Measurements from ENCODE around the gene CCHCR1.
"Not testable (repeated sequence)": the region's sequence is repeated elsewhere in the genome, so short reads cannot be mapped to it uniquely, and the experiment has no call there.

Gene CCHCR1

GRCh38 chr6:31183859-31184258 is 26.3 kb upstream of the CCHCR1 start:
- DNase-seq (ENCODE audit: low read depth, low spot score): not testable (repeated sequence)

DNA sequence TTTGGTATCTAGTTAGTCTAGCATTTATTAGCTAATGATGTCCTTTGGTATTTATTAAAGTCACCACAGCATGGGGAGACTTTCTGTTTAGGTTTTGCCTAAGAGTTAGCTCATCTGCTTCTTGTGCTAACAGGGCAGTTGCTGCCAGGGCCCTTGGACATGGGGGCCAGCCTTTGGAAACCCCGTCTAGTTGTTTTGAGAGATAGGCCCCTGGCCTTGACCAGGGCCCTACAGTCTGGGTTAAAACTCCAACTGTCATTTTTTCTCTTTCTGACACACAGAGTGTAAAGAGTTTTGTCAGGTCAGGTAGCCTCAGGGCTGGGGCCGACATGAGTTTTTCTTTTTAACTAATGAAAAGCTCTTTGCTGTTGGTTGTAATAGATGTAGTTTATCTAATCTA is 25.7 kb upstream of the CCHCR1 start:
- DNase-seq (ENCODE audit: low read depth, low spot score): not testable (repeated sequence)

DNA sequence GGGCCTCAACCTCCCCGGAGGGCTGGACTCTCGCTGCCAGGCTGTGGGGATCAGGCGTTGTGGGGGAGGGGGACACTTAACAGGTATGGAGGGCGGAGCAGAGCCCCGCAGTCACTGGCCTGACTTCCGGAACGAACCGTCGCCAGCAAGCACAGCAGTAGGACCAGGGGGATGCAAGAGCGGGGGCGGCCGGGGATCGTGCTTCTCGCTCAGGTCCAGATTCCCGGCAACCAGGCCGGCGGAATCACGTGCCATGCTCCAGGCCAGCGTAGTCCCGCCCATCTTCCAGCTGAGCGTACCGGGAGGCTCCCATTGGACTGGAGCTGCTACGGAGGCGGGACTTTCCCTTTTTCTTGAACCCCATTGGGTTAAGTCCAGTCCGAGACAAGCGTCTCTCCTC is 22.9 kb upstream of the CCHCR1 start:
- no peak for DNase-seq (ENCODE audit: low read depth, low spot score)

GRCh38 chr6:31179896-31180295 is 22.3 kb upstream of the CCHCR1 start:
- no peak for DNase-seq (ENCODE audit: low read depth, low spot score)

DNA sequence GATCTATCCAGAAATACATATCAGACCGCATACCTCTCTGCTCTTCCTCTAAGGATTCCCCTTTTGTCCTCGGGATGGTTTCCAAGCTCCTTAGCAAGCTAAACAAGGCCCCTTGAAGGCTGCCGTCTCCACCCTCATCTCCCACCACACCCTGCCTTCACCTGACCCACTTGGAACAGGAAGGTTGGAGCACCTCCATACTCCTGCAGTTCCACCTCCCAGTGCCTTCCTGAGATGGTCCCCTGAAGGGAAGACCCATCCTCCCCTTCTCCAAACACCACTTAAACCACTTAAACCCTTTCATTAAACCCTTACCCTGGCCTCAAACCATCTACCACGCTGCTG is 21.4 kb upstream of the CCHCR1 start:
- no peak for DNase-seq (ENCODE audit: low read depth, low spot score)

DNA sequence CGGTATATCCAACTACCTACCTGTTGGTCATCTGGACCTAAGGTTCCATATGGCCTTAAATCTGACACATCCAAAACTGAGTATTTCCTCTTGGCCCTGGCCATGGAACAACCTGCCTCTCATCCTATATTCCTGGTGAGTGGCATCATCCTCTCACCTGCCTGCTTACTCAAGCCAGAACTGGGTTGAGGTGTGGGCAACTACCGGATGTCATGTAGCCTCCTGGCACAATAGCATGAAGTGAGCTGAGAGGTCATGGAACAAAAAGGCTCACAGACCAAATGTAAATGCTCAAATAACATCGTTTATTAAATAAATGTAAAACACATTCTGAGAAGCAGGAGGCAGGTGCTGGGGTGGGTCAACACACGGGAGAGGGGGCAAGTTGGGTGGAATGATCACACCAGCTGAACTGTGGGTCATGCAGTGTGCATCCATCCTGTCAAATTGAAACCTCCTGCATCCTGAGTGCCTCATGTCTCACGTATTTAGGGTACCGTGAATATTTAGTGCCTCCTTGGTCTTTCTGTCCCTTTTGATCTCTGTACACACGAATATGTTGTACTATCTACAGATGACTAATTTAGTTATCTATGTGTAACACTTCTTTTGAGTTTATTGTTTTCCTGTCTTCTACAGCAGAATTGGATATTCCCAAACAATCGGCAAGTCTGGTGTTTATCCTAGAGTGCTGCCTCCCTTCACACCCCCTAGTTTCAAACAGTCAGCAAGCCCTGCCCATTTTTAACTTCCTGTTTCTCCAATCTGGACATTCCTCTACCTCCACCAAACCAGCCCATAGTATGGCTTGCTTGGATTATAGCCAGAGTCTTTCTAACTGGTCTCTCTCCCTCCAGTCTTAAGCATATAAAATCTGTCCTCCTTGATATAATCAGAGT is 20.8 kb upstream of the CCHCR1 start:
- no peak for DNase-seq (ENCODE audit: low read depth, low spot score)

DNA sequence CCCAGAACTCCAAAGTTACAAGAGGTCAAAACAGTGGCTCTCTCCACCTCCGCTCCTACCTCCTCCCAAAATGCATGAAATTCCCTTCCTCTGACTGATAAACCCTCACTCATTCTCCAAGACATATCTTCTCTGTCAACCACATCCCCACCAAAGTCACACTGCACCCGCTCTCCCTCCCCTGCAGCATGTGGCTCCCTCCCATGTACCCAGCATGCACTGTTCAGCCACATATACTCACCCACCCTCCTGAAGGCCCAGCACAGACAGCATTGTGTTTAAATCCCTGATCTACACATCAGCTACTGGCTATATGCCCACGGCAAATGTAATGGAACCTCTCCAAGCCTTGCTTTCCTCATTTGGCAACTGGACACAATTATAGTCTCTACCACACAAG is 18.4 kb upstream of the CCHCR1 start:
- DNase-seq (ENCODE audit: low read depth, low spot score): peak; percentile 40

- no peak for DNase-seq (ENCODE audit: low read depth, low spot score)
Observed at GRCh38 chr6:31174378-31174777, 16.8 kb upstream of the CCHCR1 start.

DNA sequence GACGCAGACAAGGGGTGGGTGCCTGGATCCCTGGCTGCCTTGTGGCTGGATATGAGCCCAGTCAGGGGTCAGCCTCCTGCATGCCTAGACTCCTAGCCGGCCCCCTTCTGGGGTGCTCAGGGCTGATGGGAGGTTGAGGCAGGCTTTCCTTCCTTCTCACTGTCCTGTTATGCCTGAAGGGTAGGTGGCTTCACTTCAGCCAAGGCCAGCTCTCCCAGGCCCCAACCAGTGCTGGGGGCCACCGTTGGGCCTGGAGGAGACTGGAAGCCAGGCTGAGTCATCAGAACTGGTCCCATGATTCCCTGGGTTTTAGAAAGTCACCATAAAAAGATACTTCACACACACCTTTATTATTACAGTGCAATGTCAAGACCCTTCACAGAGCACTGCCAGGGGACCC is 15.8 kb upstream of the CCHCR1 start:
- no peak for DNase-seq (ENCODE audit: low read depth, low spot score)

DNA sequence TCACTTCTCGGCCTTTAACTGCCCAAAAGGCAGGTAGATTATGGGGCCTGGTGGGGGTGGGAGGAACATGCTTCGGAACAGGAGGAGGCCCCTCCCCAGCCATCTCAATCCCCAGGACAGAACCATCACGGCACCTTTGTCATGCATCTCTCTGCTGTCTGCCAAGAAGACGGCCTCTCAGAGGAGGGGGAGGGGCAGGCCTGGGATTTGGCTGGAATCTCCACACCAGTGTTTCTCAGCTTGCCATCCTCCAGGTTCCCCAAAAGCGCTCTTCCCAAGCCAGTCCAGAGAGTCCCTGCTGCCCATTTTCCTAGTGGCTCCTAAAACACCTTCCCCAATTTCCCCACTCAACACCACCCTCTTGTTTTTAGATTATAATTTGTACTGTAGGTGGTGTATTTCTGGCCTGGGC is 15.4 kb upstream of the CCHCR1 start:
- DNase-seq (ENCODE audit: low read depth, low spot score): no peak

GRCh38 chr6:31171931-31172905 is 14.6 kb upstream of the CCHCR1 start:
- DNase-seq (ENCODE audit: low read depth, low spot score): no peak

DNA sequence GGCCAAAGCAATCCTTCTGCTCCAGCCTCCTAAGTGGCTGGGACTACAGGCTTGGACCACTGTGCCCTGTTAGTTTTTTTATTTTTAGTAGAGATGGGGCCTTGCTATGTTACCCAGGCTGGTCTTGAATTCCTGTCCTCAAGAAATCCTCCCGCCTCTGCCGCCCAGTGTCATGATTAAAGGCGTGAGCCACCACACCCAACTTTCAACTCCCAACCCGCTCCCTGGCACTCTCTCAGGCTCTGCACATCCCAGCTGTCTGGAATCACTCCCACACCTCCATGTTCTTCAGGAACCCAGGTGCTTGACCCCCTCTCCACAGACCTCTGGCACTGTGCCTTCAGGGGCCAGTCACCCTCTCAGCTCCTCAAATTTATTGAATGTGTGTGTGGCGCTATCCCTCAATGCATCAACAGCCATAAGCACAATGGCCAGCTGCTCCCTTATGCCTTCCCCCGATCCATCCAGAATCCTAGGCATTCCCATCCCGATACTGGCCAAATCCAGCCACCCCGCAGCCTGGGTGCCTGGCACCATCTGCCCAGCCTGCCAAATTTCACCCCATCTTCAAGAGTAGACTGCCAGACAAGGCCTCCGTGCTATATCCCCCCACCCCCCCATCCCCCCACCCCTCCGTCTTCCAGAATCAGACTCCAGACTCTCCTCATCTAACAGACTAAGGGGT is 13.5 kb upstream of the CCHCR1 start:
- no peak for DNase-seq (ENCODE audit: low read depth, low spot score)

DNA sequence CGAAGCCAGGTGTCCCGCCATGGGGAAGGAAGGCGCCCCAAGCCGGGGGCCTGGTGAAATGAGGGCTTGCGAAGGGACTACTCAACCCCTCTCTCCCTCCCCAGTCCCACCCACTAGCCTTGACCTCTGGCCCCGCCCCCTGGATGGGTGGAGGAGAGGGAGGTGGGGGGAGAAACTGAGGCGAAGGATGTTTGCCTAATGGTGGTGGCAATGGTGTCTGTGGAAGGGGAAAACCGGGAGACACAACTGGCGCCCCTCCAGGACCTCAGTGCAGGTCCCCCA is 12.9 kb upstream of the CCHCR1 start, which contains the start of gene POU5F1:
Gene POU5F1 (minus strand): TSS at position 83 of the 282 bp plus-strand sequence. CDS start 62 bp downstream, at position 21.
- no peak for DNase-seq (ENCODE audit: low read depth, low spot score)

DNA sequence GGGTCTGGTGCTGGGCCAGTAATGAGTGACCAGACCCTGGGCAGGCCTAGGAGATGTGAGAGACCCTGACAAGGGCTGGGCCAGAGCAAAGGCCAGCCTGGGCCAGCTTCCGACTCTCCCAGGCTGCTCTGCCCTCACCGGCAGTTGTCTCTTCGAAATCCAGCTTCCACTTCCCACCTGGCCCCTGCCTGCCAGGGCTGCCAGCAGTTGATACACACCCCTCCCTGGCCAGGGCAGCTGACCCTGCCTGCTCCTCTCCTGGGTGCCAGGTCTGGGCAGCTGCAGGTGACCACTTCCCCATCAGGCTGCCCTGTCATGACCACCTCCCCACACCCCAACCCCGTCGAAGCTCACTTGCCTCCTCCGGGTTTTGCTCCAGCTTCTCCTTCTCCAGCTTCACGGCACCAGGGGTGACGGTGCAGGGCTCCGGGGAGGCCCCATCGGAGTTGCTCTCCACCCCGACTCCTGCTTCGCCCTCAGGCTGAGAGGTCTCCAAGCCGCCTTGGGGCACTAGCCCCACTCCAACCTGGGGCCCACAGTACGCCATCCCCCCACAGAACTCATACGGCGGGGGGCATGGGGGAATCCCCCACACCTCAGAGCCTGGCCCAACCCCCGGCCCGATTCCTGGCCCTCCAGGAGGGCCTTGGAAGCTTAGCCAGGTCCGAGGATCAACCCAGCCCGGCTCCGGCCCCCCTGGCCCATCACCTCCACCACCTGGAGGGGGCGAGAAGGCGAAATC is 12.4 kb upstream of the CCHCR1 start:
- DNase-seq (ENCODE audit: low read depth, low spot score): not testable (repeated sequence)

- DNase-seq (ENCODE audit: low read depth, low spot score): no peak
Observed at GRCh38 chr6:31169123-31169857, 11.7 kb upstream of the CCHCR1 start.

- DNase-seq (ENCODE audit: low read depth, low spot score): no peak
Observed at GRCh38 chr6:31168606-31169005, 11.0 kb upstream of the CCHCR1 start.

DNA sequence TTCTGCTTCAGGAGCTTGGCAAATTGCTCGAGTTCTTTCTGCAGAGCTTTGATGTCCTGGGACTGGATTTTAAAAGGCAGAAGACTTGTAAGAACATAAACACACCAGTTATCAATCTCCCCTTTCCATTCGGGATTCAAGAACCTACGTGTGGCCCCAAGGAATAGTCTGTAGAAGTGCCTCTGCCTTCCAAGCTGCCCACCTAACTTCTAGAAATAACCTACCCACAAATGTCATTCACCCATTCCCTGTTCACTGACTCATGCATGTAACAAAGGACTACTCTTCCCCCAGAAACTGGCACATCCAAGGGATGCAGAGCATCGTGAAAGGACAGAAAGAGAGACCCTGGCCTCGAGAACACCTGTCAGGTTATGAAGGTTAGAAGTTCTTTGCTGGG is 8.4 kb upstream of the CCHCR1 start:
- DNase-seq (ENCODE audit: low read depth, low spot score): no peak

DNA sequence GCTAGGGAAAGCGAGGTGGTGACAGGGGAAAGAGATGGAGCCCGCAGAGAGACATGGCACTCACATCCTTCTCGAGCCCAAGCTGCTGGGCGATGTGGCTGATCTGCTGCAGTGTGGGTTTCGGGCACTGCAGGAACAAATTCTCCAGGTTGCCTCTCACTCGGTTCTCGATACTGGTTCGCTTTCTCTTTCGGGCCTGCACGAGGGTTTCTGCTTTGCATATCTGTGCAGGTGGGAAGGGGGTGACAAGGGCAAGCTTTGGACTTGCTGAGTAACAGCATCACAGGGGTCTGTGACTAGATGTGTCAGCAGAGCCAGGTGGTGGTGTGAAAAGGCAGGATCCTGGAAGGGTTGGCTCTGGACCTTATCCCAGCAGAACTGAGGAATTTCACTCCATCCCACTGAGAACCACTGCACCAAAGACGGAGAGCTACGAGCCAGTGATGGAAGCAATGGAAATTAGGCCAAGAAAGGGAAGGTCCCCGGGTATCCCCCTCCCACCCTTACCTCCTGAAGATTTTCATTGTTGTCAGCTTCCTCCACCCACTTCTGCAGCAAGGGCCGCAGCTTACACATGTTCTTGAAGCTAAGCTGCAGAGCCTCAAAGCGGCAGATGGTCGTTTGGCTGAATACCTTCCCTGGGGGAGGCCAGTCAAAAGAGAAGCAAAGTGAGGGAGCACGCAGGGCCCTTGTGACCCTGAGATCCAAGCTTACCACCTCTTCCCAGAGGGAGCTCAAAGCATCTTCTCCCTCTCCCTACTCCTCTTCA is 7.6 kb upstream of the CCHCR1 start:
- DNase-seq (ENCODE audit: low read depth, low spot score): not testable (repeated sequence)

GRCh38 chr6:31164475-31165063 is 7.0 kb upstream of the CCHCR1 start:
- DNase-seq (ENCODE audit: low read depth, low spot score): not testable (repeated sequence)

All from astrocyte of the hippocampus (primary cell).